Measurements from ENCODE around the gene IFFO2. TPM values are rescaled to one million over a fixed set of nuclear protein-coding genes. Genes with fewer than 3 reads are reported as not detected.

IFFO2 gene
- total RNA-seq, result 3.7 TPM

GRCh38 chr1:18956193-18957135 is at the start of gene IFFO2:
TSS of gene IFFO2 (minus strand) at chr1:18956676. CDS start at chr1:18956332, 344 bp downstream.
- peak within 1 kb of the TSS; percentile 61 for H3K27ac ChIP-seq (ENCODE audit: low read depth, low read length)
- peak within 1 kb of the TSS; percentile 76 to 86 (median 82) for H3K4me3 ChIP-seq (ENCODE audit: low read length in 3 of 3)
- H3K27me3 ChIP-seq (ENCODE audit: control insufficient read depth in 3 of 3, insufficient read depth in 3 of 3, low read length in 3 of 3), result peaks cover 0 to 3% (median 0%) of the 10 kb centered on the region in 3 donors
- H3K9ac ChIP-seq (ENCODE audit: low read depth in 1 of 3, low read length in 3 of 3), result peak within 1 kb of the TSS; percentile 66 to 83 (median 81)
- peaks cover 26 to 33% (median 29%) of the 10 kb centered on the region in 3 donors for H3K4me1 ChIP-seq (ENCODE audit: control insufficient read depth in 3 of 3, insufficient read depth in 3 of 3, low read length in 3 of 3)
- H3K9me3 ChIP-seq (ENCODE audit: control insufficient read depth in 3 of 3, low read length in 3 of 3), result no peaks in the 10 kb centered on the region
- H3K36me3 ChIP-seq (ENCODE audit: control insufficient read depth in 3 of 3, insufficient read depth in 3 of 3, low read length in 3 of 3), result no peaks in the 10 kb centered on the region

GRCh38 chr1:19006000-19006399 is 49.5 kb upstream of the IFFO2 start:
- Histone ChIP-seq H3K9ac (ENCODE audit: low read depth in 1 of 3, low read length in 3 of 3) (no peak overlapping the region), H3K27ac (ENCODE audit: low read depth, low read length) (no peak overlapping the region), H3K27me3 (ENCODE audit: control insufficient read depth in 3 of 3, insufficient read depth in 3 of 3, low read length in 3 of 3) (peaks cover 3 to 19% (median 4%) of the 10 kb centered on the region in 3 donors), H3K4me1 (ENCODE audit: control insufficient read depth in 3 of 3, insufficient read depth in 3 of 3, low read length in 3 of 3) (peaks cover 2 to 6% (median 5%) of the 10 kb centered on the region in 3 donors), H3K36me3 (ENCODE audit: control insufficient read depth in 3 of 3, insufficient read depth in 3 of 3, low read length in 3 of 3) (no peaks in the 10 kb centered on the region), H3K9me3 (ENCODE audit: control insufficient read depth in 3 of 3, low read length in 3 of 3) (no peaks in the 10 kb centered on the region), H3K4me3 (ENCODE audit: low read length in 3 of 3) (no peak overlapping the region)

GRCh38 chr1:19003371-19004290 is 47.2 kb upstream of the IFFO2 start:
- Histone ChIP-seq H3K9me3 (ENCODE audit: control insufficient read depth in 3 of 3, low read length in 3 of 3) (no peaks in the 10 kb centered on the region), H3K9ac (ENCODE audit: low read depth in 1 of 3, low read length in 3 of 3) (no peak overlapping the region), H3K27ac (ENCODE audit: low read depth, low read length) (no peak overlapping the region), H3K4me1 (ENCODE audit: control insufficient read depth in 3 of 3, insufficient read depth in 3 of 3, low read length in 3 of 3) (peaks cover 0 to 6% (median 0%) of the 10 kb centered on the region in 3 donors), H3K27me3 (ENCODE audit: control insufficient read depth in 3 of 3, insufficient read depth in 3 of 3, low read length in 3 of 3) (peaks cover 3 to 11% (median 4%) of the 10 kb centered on the region in 3 donors), H3K36me3 (ENCODE audit: control insufficient read depth in 3 of 3, insufficient read depth in 3 of 3, low read length in 3 of 3) (no peaks in the 10 kb centered on the region), H3K4me3 (ENCODE audit: low read length in 3 of 3) (no peak overlapping the region)

- H3K36me3 ChIP-seq (ENCODE audit: control insufficient read depth in 3 of 3, insufficient read depth in 3 of 3, low read length in 3 of 3), result no peaks in the 10 kb centered on the region
- H3K9ac ChIP-seq (ENCODE audit: low read depth in 1 of 3, low read length in 3 of 3), result no peak overlapping the region
- H3K27ac ChIP-seq (ENCODE audit: low read depth, low read length), result no peak overlapping the region
- H3K9me3 ChIP-seq (ENCODE audit: control insufficient read depth in 3 of 3, low read length in 3 of 3), result no peaks in the 10 kb centered on the region
- H3K4me1 ChIP-seq (ENCODE audit: control insufficient read depth in 3 of 3, insufficient read depth in 3 of 3, low read length in 3 of 3), result peaks cover 0 to 14% (median 5%) of the 10 kb centered on the region in 3 donors
- no peaks in the 10 kb centered on the region for H3K27me3 ChIP-seq (ENCODE audit: control insufficient read depth in 3 of 3, insufficient read depth in 3 of 3, low read length in 3 of 3)
- H3K4me3 ChIP-seq (ENCODE audit: low read length in 3 of 3), result no peak overlapping the region
Measured at GRCh38 chr1:19000065-19000464, 43.6 kb upstream of the IFFO2 start.

- Histone ChIP-seq H3K27me3 (ENCODE audit: control insufficient read depth in 3 of 3, insufficient read depth in 3 of 3, low read length in 3 of 3) (no peaks in the 10 kb centered on the region), H3K36me3 (ENCODE audit: control insufficient read depth in 3 of 3, insufficient read depth in 3 of 3, low read length in 3 of 3) (no peaks in the 10 kb centered on the region), H3K4me3 (ENCODE audit: low read length in 3 of 3) (no peak overlapping the region), H3K9ac (ENCODE audit: low read depth in 1 of 3, low read length in 3 of 3) (no peak overlapping the region), H3K27ac (ENCODE audit: low read depth, low read length) (no peak overlapping the region), H3K4me1 (ENCODE audit: control insufficient read depth in 3 of 3, insufficient read depth in 3 of 3, low read length in 3 of 3) (peaks cover 0 to 14% (median 5%) of the 10 kb centered on the region in 3 donors), H3K9me3 (ENCODE audit: control insufficient read depth in 3 of 3, low read length in 3 of 3) (no peaks in the 10 kb centered on the region)
Measured at GRCh38 chr1:18999359-18999758, 42.9 kb upstream of the IFFO2 start.

- H3K4me3 ChIP-seq (ENCODE audit: low read length in 3 of 3), result no peak overlapping the region
- H3K36me3 ChIP-seq (ENCODE audit: control insufficient read depth in 3 of 3, insufficient read depth in 3 of 3, low read length in 3 of 3), result no peaks in the 10 kb centered on the region
- H3K27ac ChIP-seq (ENCODE audit: low read depth, low read length), result no peak overlapping the region
- no peaks in the 10 kb centered on the region for H3K9me3 ChIP-seq (ENCODE audit: control insufficient read depth in 3 of 3, low read length in 3 of 3)
- peaks cover 0 to 14% (median 5%) of the 10 kb centered on the region in 3 donors for H3K4me1 ChIP-seq (ENCODE audit: control insufficient read depth in 3 of 3, insufficient read depth in 3 of 3, low read length in 3 of 3)
- no peaks in the 10 kb centered on the region for H3K27me3 ChIP-seq (ENCODE audit: control insufficient read depth in 3 of 3, insufficient read depth in 3 of 3, low read length in 3 of 3)
- no peak overlapping the region for H3K9ac ChIP-seq (ENCODE audit: low read depth in 1 of 3, low read length in 3 of 3)
Measured at GRCh38 chr1:18998016-18998724, 41.7 kb upstream of the IFFO2 start.

- Histone ChIP-seq H3K36me3 (ENCODE audit: control insufficient read depth in 3 of 3, insufficient read depth in 3 of 3, low read length in 3 of 3) (no peaks in the 10 kb centered on the region), H3K9me3 (ENCODE audit: control insufficient read depth in 3 of 3, low read length in 3 of 3) (no peaks in the 10 kb centered on the region), H3K4me1 (ENCODE audit: control insufficient read depth in 3 of 3, insufficient read depth in 3 of 3, low read length in 3 of 3) (peaks cover 0 to 14% (median 5%) of the 10 kb centered on the region in 3 donors), H3K9ac (ENCODE audit: low read depth in 1 of 3, low read length in 3 of 3) (no peak overlapping the region), H3K4me3 (ENCODE audit: low read length in 3 of 3) (no peak overlapping the region), H3K27me3 (ENCODE audit: control insufficient read depth in 3 of 3, insufficient read depth in 3 of 3, low read length in 3 of 3) (no peaks in the 10 kb centered on the region), H3K27ac (ENCODE audit: low read depth, low read length) (no peak overlapping the region)
Measured at GRCh38 chr1:18997508-18997907, 41.0 kb upstream of the IFFO2 start.

GRCh38 chr1:18996548-18997177 is 40.2 kb upstream of the IFFO2 start:
- H3K9ac ChIP-seq (ENCODE audit: low read depth in 1 of 3, low read length in 3 of 3), result no peak overlapping the region
- no peaks in the 10 kb centered on the region for H3K9me3 ChIP-seq (ENCODE audit: control insufficient read depth in 3 of 3, low read length in 3 of 3)
- no peak overlapping the region for H3K27ac ChIP-seq (ENCODE audit: low read depth, low read length)
- H3K4me1 ChIP-seq (ENCODE audit: control insufficient read depth in 3 of 3, insufficient read depth in 3 of 3, low read length in 3 of 3), result peaks cover 0 to 14% (median 5%) of the 10 kb centered on the region in 3 donors
- no peak overlapping the region for H3K4me3 ChIP-seq (ENCODE audit: low read length in 3 of 3)
- H3K36me3 ChIP-seq (ENCODE audit: control insufficient read depth in 3 of 3, insufficient read depth in 3 of 3, low read length in 3 of 3), result no peaks in the 10 kb centered on the region
- no peaks in the 10 kb centered on the region for H3K27me3 ChIP-seq (ENCODE audit: control insufficient read depth in 3 of 3, insufficient read depth in 3 of 3, low read length in 3 of 3)

GRCh38 chr1:18994381-18994780 is 37.9 kb upstream of the IFFO2 start:
- H3K27ac ChIP-seq (ENCODE audit: low read depth, low read length), result no peak overlapping the region
- H3K36me3 ChIP-seq (ENCODE audit: control insufficient read depth in 3 of 3, insufficient read depth in 3 of 3, low read length in 3 of 3), result no peaks in the 10 kb centered on the region
- no peak overlapping the region for H3K4me3 ChIP-seq (ENCODE audit: low read length in 3 of 3)
- no peaks in the 10 kb centered on the region for H3K27me3 ChIP-seq (ENCODE audit: control insufficient read depth in 3 of 3, insufficient read depth in 3 of 3, low read length in 3 of 3)
- no peak overlapping the region for H3K9ac ChIP-seq (ENCODE audit: low read depth in 1 of 3, low read length in 3 of 3)
- H3K9me3 ChIP-seq (ENCODE audit: control insufficient read depth in 3 of 3, low read length in 3 of 3), result no peaks in the 10 kb centered on the region
- peaks cover 0 to 13% (median 5%) of the 10 kb centered on the region in 3 donors for H3K4me1 ChIP-seq (ENCODE audit: control insufficient read depth in 3 of 3, insufficient read depth in 3 of 3, low read length in 3 of 3)

All from skeletal muscle tissue (tissue), 4 donors.